HEK293 (cell line): ENCODE results near the gene MLX.

ENCODE experiments used
- KLF17 ChIP-seq: fragments of 450-650 bp; formaldehyde crosslinking; IDR thresholded peaks from 2 replicates; pipeline ENCODE4 v1.5.1; 2016; ENCODE audit warnings: missing biosample characterization, missing genetic modification characterization
- REST ChIP-seq: fragments of 450-650 bp; formaldehyde crosslinking; IDR thresholded peaks from 2 replicates; pipeline ENCODE4 v1.5.1; 2016; ENCODE audit warnings: missing biosample characterization, missing genetic modification characterization
- ZBTB44 ChIP-seq: fragments of 450-650 bp; IDR thresholded peaks from 2 replicates; pipeline ENCODE4 v1.5.1; 2018; ENCODE audit warnings: missing biosample characterization, mild to moderate bottlenecking, missing genetic modification characterization
- ZNF121 ChIP-seq: fragments of 450-650 bp; formaldehyde crosslinking; IDR thresholded peaks from 2 replicates; pipeline ENCODE4 v1.5.1; 2016; ENCODE audit warnings: missing biosample characterization, missing genetic modification characterization
- ZNF223 ChIP-seq: fragments of 450-650 bp; formaldehyde crosslinking; IDR thresholded peaks from 2 replicates; pipeline ENCODE4 v1.5.1; 2016; ENCODE audit warnings: missing biosample characterization, missing genetic modification characterization
- ZNF274 ChIP-seq, 2 experiments: fragments of 200-500 bp in 1 of 2; fragments of 450-650 bp in 1 of 2; sonication (Bioruptor generic) in 1 of 2; formaldehyde crosslinking in 1 of 2; IDR thresholded peaks; 2 replicates each; pipeline versions ENCODE4 v1.5.1 to v1.6.1; 2014 to 2016; ENCODE audit warnings: borderline replicate concordance in 1 of 2, inconsistent platforms in 1 of 2, low read length in 1 of 2, missing biosample characterization in 1 of 2, missing genetic modification characterization in 1 of 2
- ZNF423 ChIP-seq: fragments of 450-650 bp; formaldehyde crosslinking; IDR thresholded peaks from 2 replicates; pipeline ENCODE4 v1.5.1; 2016; ENCODE audit warnings: missing biosample characterization, missing genetic modification characterization
- ZNF501 ChIP-seq: fragments of 450-650 bp; formaldehyde crosslinking; IDR thresholded peaks from 2 replicates; pipeline ENCODE4 v1.5.1; 2016; ENCODE audit warnings: missing biosample characterization, missing genetic modification characterization
- ZSCAN18 ChIP-seq: fragments of 450-650 bp; formaldehyde crosslinking; IDR thresholded peaks from 2 replicates; pipeline ENCODE4 v1.5.1; 2016; ENCODE audit warnings: missing biosample characterization, missing genetic modification characterization
- ZXDB ChIP-seq: fragments of 450-650 bp; formaldehyde crosslinking; IDR thresholded peaks from 2 replicates; pipeline ENCODE4 v1.5.1; 2016; ENCODE audit warnings: missing biosample characterization, missing genetic modification characterization
- TF ChIP-seq, protein P1 (sequence below): fragments of 450-650 bp; formaldehyde crosslinking; IDR thresholded peaks from 2 replicates; pipeline ENCODE4 v1.5.1; 2016; ENCODE audit warnings: missing biosample characterization, missing genetic modification characterization

DNA sequence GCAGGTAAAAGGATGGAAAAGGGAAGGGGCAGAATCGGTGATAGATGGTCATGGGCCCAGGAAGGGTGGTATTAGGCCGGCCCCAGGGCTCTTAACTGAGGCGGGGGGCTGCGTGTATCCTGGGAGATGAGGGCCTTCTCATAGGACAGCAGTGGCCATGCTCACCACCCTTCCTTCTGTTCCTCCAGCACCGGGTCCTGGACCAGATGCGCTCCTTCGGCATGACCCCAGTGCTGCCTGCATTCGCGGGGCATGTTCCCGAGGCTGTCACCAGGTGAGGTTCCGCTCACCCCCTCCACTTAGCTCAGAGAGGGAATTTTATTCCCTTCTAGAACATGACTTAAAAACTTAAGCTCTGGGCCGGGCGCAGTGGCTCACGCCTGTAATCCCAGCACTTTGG, 28.4 kb upstream of the MLX start:
- TF ChIP-seq, protein P1, sequence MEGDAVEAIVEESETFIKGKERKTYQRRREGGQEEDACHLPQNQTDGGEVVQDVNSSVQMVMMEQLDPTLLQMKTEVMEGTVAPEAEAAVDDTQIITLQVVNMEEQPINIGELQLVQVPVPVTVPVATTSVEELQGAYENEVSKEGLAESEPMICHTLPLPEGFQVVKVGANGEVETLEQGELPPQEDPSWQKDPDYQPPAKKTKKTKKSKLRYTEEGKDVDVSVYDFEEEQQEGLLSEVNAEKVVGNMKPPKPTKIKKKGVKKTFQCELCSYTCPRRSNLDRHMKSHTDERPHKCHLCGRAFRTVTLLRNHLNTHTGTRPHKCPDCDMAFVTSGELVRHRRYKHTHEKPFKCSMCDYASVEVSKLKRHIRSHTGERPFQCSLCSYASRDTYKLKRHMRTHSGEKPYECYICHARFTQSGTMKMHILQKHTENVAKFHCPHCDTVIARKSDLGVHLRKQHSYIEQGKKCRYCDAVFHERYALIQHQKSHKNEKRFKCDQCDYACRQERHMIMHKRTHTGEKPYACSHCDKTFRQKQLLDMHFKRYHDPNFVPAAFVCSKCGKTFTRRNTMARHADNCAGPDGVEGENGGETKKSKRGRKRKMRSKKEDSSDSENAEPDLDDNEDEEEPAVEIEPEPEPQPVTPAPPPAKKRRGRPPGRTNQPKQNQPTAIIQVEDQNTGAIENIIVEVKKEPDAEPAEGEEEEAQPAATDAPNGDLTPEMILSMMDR (tag by site-specific recombination), result no peak
- TF ChIP-seq ZNF223 (tag by site-specific recombination), result no peak
- TF ChIP-seq ZNF121, result no peak
- TF ChIP-seq ZNF423 (tag by site-specific recombination), result no peak
- TF ChIP-seq ZBTB44, result no peak
- no peak for TF ChIP-seq REST (tag by site-specific recombination)
- TF ChIP-seq ZXDB (tag by site-specific recombination), result no peak
- no peak for TF ChIP-seq KLF17 (tag by site-specific recombination)
- TF ChIP-seq ZNF501 (tag by site-specific recombination), result no peak
- TF ChIP-seq ZSCAN18 (tag by site-specific recombination), result no peak
- TF ChIP-seq ZNF274 (IDR thresholded peaks at IDR 0.05; ENCODE audit: low read length), result no peak
- no peak for TF ChIP-seq ZNF274 (tag by site-specific recombination; IDR thresholded peaks at IDR 0.05; ENCODE audit: borderline replicate concordance)
